SK-MEL-5 (cell line): ENCODE measurements around the gene OLIG2. TPM values are rescaled to one million over a fixed set of nuclear protein-coding genes. Genes with fewer than 3 reads are reported as not detected.
A peak's percentile ranks its signal among the peaks of the same experiment; 100 is the strongest.

Source experiments
- DNase-seq: peaks from one replicate; pipeline ENCODE4 v3.0.0-alpha.2; 2016; ENCODE audit warnings: low read depth, low spot score
- in situ Hi-C: cut with HindIII; loops from 2 replicates; pipeline ENCODE4 v1.10.0; 2016; ENCODE audit warnings: low sequenced_read_pairs, high pct_unique_total_duplicates, low pct_unique_long_range_greater_than_20kb
- polyA plus RNA-seq, 2 experiments: library from polyadenylated mRNA; depleted of rRNA; stranded (reverse); fragments of >200 nt; gene quantifications; 2 replicates each; pipeline ENCODE4 v1.2.3, GENCODE V29; 2015
- total RNA-seq: library from RNA; depleted of rRNA; stranded (reverse); fragments of >200 nt; shearing (Covaris generic); gene quantifications from 2 replicates; pipeline ENCODE4 v1.2.3, GENCODE V29; 2014; rRNA removed

The OLIG2 gene
- 24.4 and 25.8 TPM in 2 replicates for total RNA-seq
- 53.7 and 67.9 TPM in 2 replicates for polyA plus RNA-seq (2015; cell fraction: cytosol; rRNA removed)
- 24.1 and 33.4 TPM in 2 replicates for polyA plus RNA-seq (2015; cell fraction: nucleus; rRNA removed)

GRCh38 chr21:33025489-33026442, at the start of gene OLIG2:
OLIG2 (plus strand) TSS chr21:33025935; CDS start chr21:33026863, 928 bp downstream.
- in situ Hi-C loops: no loop called here
- DNase-seq: peak; percentile 96

- in situ Hi-C loops: no loop called here
- no peak for DNase-seq
Measured at GRCh38 chr21:32976791-32977190, 48.9 kb upstream of the OLIG2 start.

- in situ Hi-C loops: no loop called here
Measured at GRCh38 chr21:32977216-32977615, 48.5 kb upstream of the OLIG2 start.

GRCh38 chr21:32978331-32979270, 47.1 kb upstream of the OLIG2 start:
- in situ Hi-C loops: no loop called here
- no peak for DNase-seq

More at GRCh38 chr21:32977216-32977615, 48.5 kb upstream of the OLIG2 start:
- DNase-seq: no peak

GRCh38 chr21:32979598-32980268, 46.0 kb upstream of the OLIG2 start:
- in situ Hi-C loops: no loop called here
- no peak for DNase-seq

GRCh38 chr21:32981096-32981495, 44.6 kb upstream of the OLIG2 start:
- no peak for DNase-seq
- in situ Hi-C loops: no loop called here

GRCh38 chr21:32990666-32991065, 35.1 kb upstream of the OLIG2 start:
- in situ Hi-C loops: no loop called here
- no peak for DNase-seq

- in situ Hi-C loops: no loop called here
- no peak for DNase-seq
Measured at GRCh38 chr21:32991361-32991760, 34.4 kb upstream of the OLIG2 start.

- in situ Hi-C loops: no loop called here
- no peak for DNase-seq
Measured at GRCh38 chr21:32993894-32994293, 31.8 kb upstream of the OLIG2 start.

- in situ Hi-C loops: no loop called here
- peak; percentile 58 for DNase-seq
Measured at GRCh38 chr21:32994305-32994704, 31.4 kb upstream of the OLIG2 start.

- no peak for DNase-seq
- in situ Hi-C loops: no loop called here
Measured at GRCh38 chr21:33007747-33008146, 18.0 kb upstream of the OLIG2 start.

GRCh38 chr21:33008333-33009051, 17.2 kb upstream of the OLIG2 start:
- no peak for DNase-seq
- in situ Hi-C loops: no loop called here

- no peak for DNase-seq
- in situ Hi-C loops: no loop called here
Measured at GRCh38 chr21:33010931-33011330, 14.8 kb upstream of the OLIG2 start.

- peak; percentile 24 for DNase-seq
- in situ Hi-C loops: no loop called here
Measured at GRCh38 chr21:33011462-33011861, 14.3 kb upstream of the OLIG2 start.

GRCh38 chr21:33013626-33014025, 12.1 kb upstream of the OLIG2 start:
- no peak for DNase-seq
- in situ Hi-C loops: no loop called here

GRCh38 chr21:33014331-33014730, 11.4 kb upstream of the OLIG2 start:
- DNase-seq: no peak

GRCh38 chr21:33015096-33015495, 10.6 kb upstream of the OLIG2 start:
- in situ Hi-C loops: no loop called here
- DNase-seq: no peak

More at GRCh38 chr21:33014331-33014730, 11.4 kb upstream of the OLIG2 start:
- in situ Hi-C loops: no loop called here
